EL (cell line): ENCODE data around the gene COMMD4.
"Not testable (repeated sequence)": the region's sequence is repeated elsewhere in the genome, so short reads cannot be mapped to it uniquely, and the experiment has no call there.

Experiments used
- DNase-seq: peaks from one replicate; pipeline ENCODE4 v3.0.0-alpha.2; 2016

The COMMD4 gene

GRCh38 chr15:75383986-75384385 is 48.1 kb downstream of the COMMD4 start:
- DNase-seq, result not testable (repeated sequence)
